Stimulated activated CD8-positive, alpha-beta memory T cell treated with anti-CD3 and anti-CD28 coated beads, Interleukin-15, amount 100 ng/mL, for 24 hours (primary cell): Measurements from ENCODE around the gene PDE4D.

ENCODE experiments used
- DNase-seq: peaks from one replicate; pipeline ENCODE4 v3.0.0-alpha.2; 2020; ENCODE audit warnings: low read depth

Gene PDE4D

DNA sequence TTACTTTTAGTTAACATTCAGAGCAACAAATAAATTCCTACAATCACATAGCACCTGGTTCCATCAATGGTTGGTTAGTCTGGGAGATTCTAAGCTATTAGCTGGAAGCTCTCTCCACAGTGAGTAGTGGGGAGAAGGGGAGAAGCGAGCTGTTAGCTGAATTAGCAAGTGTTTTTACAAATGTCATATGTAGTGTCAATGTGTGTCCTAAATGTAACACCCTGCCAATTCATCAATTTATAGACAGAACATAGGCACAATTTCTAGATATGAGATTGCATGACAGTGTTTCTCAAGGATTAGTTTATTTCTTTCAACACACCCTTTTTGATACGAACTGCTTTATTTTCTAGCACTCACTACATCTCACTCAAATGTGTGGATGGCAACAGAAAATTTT, 349.0 kb downstream of the PDE4D start:
- DNase-seq, result no peak

DNA sequence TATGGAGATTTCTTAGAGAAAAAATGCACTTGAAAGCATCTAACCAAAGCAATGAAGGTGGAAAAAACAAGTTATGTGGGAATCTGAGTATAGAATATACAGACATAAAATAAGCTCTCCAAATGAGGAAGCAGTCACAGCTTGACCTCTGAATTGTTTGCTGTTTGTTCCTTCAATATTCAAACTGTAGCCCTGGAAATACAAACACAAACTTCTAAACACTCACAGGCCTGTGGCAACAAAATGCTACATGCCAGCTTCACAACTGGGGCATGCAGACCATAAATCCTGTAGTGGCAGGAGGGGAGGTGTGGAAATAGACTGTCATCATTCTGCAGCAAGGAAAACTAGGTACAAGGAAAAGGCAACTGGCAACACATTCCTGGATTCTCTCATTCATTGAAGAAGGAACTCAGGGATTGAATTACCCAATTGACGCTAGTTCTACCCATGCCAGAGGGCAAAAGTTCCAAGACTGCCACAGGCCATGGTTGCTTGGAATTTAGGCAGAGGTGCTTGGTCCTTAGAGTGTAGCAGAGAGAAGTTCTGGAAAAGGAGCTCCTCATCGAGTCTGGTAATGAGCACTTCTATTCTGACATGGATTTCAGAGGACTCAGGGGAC, 349.6 kb downstream of the PDE4D start:
- DNase-seq, result no peak

DNA sequence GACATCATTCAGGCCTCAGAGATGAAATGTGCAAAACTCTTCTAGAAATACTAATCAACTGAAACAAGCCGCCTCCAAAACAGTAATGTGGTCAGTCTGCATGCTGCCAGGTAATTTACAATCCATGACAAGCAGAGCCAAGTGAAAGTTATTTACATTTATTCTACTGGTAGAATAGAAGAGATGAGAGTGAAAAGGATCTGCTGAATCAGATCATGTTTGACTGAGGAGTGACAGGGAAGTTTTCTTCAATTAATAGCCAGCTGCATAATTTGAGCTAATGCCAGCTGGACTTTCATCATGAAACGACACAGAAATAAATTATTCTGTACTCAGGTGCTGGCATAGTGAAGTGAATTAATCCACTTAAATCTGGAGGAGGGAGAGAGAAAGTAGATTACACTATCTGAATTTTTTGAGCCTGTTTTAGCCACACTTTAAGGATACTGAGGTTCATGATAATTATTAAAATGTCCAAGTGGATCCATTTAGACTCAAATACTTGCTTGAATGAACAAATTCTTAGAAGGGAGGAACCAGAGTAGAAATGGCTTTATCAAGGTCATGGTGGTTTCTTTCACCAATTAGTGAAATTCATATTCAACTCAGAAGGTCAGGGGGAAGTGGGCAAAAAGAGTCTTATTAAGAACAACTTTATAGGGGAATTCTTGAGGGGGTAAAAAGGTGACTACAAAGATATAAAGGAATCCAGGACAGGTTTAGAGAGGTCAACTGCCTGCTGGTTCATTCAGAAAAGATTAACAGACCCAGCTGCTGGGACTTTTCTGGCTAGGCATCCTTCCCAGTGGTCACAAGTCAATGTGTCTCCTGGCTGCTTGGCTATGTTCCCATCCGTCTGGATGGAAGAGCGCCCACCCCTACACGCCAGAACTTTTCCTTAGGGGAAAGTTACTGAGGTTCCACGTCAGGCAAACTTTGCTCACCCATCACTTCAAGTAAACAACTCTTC, 350.4 kb downstream of the PDE4D start:
- DNase-seq, result no peak

DNA sequence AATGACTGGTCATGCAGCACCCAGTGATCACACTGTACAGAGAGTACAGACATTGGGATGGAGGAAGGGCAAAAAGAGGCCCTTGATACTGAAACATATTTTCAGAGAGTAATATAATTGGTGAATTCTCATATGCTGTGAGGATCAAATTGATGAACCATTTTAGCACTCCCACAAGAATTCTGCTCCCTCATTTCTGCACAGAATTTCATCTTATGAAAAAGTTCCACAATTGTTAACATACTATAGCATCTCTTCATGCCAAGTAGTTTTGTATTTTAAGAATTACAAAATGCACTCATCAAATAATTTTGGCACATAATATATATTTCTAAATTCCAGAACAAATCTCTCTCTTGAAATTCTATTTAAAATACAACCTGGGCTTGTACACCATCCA, 351.2 kb downstream of the PDE4D start:
- DNase-seq, result no peak

DNA sequence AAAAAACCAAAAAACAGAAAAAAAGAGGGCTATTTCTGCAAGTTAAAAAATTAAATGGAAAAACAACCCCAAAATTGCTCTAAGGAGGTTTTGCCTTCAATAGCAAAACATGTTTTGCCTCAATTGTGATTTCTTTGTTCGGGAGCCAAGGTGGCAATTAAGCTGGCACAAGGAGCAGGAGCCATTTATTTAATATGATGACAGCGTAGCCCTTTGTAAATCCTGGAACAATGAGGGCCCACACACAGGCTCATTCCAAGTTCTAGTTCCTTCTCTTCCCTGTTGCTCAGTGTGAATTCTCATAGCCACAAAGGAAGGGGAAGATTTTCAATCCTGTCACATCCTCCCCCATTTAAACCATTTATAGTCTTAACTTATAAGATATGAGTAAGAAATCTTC, 353.2 kb downstream of the PDE4D start:
- no peak for DNase-seq

DNA sequence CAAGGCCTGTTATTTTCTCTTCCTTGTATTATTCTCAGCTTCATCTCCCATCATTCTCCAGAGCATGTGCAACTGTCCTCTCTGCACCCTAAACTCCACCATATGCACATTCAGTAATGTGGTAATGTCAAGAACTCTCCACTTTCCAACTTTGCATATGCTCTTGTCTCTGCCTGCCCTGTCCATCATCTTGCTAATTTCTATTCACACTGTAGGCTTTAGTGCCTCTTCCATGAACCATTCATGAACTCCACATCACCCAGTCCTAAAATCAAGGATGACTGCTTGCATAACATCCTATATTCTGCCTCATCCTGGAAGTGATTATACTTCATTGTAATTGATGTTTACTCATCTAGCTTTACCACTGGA, 354.8 kb downstream of the PDE4D start:
- DNase-seq, result no peak

DNA sequence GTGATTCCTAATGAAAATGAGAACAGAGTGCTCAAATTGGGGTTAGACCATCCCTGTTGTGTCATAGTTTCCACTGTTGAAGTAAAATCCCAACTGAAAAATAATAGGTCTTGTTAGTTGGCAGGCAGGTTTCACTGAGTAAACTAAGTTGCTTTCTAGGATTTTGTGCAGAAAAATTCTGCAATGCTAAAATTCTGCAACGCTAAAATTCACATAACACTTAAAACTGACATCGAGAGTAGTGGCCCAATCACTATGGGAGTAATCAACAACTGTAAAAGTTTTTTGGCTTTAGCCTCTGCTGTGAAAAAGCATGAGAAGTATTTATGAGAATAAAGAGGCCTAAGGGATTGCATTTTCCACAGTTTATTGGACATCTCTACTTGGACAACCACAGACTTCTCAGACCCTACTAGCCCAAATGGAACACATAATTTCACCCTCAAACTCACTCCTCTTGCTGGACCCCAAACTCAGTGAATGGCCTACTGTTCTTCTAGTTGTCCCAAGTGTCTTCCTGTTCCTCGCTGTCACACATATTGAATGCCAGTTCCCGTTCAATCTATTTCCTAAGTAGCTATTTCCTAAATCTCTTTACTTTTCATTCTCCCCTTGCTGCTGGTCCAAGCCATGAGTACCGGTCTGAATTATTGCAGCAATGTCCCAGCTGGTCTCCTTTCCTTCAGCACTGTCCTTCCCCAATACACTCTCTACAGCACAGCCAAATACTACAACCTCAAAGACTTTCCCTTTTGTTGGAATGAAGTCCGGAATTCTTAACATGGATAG, 355.4 kb downstream of the PDE4D start:
- DNase-seq, result no peak

DNA sequence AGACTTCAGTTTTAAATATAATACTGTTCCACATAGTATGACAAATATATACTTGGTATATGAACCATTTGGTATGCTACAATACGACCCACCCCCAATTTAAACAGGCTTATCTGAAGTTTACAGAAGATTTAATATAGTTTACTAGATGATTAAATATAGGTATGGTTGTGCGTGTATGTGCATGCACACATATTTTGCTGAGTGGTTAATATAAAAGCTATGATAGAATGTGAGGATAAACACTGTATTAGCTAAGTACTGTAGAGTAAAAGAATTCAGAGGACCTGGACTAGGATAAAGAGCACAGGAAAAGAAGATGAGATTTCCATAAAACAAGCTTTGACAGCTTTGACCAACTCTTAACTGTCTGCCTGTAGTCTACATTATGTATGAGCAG, 356.7 kb downstream of the PDE4D start:
- no peak for DNase-seq

DNA sequence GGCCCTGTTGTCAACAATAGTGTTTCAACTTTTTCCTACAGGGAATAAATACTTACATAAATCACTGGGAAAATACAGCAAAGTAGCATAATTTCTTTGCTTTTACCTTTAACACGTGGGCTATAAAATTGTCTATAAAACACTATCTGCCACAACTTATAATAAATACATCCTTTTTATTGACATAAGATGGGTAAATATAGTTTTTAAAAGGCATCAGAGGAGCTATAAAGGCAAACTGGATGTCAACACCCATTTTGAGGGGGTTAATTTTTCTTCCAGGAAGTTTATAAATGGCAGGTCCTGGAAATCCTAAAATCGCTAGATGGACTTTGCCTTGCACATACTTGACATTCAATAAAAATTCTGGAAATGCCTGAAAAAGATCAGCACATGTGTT, 358.0 kb downstream of the PDE4D start:
- no peak for DNase-seq

DNA sequence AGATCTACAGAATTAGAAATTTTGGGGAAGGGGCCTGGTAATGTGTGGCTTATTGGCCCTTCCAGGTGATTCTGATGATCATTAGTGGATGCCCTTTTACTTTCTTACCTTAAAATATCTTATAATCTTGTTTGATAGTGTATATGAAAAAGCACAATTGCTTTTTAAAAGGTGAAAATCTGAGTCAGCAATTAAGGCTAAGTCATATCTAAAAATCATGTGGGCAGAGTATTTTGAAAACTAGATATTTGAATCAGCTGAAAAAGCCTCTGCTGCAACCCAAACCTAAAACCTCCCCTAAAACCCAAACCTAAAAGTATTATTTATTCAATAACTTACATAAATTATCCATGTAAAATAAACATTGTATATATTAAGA, 359.8 kb downstream of the PDE4D start:
- DNase-seq, result no peak

DNA sequence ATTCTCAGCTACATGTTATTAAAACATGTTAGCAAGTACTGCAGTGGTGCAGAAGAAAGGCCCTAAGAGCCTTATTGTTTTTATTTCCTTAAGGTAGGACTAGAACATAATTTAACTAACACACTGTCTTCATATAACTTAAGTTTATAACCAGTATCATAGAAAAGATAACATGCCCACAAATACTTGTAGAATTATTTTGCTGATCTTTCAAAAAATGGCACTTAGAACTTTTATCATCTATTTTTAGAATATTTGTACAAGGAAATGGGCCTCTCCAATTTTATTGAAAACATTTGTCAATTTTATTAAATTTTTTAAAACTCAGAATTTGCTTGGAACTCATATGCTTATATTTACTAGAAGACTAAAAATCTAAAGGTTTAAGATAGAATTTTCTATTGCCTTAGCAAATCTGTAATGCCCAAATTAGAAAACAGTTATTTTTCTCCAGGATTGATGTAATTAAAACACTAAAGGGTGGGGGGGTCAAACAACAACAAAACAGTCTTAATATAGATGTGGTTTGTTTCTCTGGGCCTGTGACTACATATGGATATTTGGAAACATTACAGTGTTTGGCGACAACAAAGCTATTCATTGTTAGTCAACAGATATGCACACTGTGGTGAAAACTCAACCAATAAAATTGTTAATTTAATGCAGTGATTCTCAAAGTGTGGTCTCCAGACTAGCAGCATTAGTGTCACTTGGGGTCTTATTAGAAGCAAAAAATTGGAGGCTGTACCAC, 360.4 kb downstream of the PDE4D start:
- no peak for DNase-seq

DNA sequence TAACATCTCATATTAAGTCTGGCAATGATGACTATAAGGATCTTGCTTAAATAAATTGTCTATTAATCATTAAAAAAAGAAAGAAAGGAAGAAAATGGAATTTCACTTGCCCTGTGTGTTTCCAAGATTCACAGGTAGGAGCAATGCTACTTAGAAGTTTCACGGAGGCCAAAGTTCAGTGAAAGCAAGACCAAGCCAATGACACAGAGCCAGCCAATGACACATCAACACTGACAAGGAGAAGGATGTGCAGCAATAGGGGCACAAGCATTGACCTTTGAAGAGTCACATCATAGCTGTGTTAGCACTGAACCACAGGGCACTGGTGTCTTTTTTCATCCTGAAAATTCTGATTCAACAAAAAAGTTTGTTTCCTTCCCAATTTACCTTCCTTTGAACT, 364.3 kb downstream of the PDE4D start:
- DNase-seq, result no peak

DNA sequence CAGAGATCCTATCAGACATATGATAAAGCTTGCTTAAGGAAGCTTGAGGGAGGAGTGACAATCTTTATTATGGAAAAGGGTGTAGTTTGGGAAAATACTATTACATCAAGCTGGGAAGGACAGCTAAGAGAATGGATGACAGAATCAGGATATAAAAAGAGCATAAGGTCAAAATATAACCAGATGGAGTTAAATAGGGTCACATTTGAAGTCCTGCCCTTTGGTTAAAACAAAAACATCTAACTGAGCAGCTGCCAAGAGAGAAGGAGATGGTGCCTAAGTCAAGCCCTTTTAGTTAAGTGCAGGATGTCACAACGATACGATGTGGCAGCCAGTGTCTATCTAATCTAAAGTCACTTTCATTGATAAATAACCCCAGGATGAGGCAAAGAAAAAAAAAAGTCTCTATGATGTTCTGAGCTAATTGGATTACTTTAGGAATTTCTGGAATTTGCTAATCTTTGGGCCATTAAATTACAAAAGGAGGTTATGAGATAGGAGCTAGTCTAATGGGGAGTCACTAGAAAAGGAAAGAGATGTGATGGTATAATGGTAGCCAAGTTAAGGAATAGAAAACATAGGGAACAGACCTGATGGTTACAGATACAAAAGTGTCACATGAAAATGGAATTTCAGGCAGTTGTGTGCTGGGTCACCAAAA, 365.2 kb downstream of the PDE4D start:
- DNase-seq, result no peak

DNA sequence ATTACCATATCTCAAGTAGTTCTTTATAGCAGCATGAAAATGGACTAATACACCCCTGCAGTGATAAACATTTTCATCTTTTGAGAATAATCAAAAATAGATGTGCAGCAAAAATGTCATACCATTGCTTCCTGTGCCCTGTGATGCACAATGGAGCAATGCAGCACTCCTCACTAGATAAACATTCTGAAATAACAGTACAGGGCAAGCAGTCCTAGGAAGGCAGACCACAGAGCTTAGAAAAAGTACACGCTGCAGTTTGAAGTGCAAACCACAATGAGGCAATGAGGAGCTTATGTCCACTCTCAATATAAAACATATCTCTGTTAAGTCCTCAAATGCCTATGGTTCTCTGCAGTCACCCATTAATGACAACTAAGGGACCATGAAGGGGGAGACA, 367.6 kb downstream of the PDE4D start:
- no peak for DNase-seq

DNA sequence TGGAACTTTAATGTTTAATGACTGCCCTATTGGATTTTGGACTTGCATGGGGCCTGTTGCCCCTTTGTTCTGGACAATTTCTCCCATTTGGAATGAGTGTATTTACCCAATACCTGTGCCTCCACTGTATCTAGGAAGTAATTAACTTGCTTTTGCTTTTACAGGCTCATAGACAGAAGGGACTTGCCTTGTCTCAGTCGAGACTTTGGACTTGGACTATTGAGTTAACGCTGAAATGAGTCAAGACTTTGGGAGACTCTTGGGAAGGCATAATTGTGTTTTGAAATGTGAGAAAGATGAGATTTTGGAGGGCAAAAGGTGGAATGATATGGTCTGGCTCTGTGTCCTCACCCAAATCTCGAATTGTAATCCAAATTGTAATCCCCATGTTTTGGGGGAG, 368.2 kb downstream of the PDE4D start:
- DNase-seq, result no peak

DNA sequence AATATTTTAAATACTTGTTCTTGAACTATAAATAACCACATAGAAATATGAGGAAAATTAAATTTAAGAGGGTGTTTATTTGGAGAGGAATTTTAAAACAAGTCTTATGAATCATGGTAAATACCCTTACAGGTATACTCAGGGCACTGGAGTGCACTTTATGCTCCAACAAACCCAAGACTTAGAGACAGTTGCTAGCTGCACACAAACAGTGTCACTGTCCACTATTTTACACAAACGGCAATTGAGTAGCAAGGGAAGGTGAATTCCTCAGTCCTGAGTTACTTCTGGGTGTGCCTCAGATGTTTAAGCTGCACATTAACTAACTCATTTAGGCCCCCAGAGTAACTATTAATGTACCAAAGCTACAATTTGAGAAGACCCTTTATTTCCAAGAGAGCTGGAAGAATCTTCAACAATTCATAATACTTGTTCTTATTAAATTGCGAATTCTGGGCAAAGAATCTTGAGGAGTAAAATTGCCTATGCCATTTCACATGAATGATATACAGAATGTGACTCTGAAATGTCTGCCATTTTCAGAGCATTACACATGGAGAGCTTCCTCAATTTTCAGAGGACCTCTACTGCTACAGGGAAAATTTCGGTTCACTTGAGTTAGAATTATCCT, 371.2 kb downstream of the PDE4D start:
- DNase-seq, result no peak

DNA sequence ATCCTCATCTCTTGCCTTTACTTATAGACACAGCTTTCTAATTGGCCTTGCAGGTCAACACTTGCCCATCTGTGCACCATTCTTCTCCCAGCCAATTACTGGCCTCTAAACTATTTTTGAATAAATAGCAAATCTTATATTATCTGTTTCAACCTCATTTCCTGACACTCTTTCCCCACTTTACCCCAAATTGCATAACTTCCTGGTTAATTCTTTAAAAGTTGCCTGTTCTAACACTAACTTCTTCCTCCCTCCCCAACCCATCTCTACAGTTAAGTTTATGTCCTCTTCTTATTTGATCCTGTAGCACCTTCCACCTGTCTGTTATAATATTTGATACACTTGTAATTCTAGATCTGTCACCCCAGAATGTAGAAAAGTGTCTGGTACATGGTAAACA, 372.1 kb downstream of the PDE4D start:
- no peak for DNase-seq

DNA sequence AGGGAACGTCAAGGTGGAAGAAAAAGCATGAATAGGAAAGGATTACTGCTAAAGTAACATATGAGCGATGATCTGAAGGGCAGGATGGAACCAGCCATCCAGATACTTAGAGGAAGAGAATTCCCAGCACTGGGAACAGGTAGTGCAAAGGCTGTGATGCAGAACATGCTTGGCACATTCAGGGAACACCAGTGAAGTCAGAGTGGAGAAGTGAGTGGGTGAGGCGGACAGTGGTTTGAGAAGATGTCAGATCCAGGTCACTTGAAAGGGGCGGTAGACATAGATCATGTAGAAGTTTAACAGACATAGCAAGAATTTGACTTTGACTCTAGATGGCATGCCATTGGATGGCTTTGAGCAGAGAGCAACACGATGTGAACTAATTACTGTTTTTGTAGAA, 374.2 kb downstream of the PDE4D start:
- DNase-seq, result no peak

DNA sequence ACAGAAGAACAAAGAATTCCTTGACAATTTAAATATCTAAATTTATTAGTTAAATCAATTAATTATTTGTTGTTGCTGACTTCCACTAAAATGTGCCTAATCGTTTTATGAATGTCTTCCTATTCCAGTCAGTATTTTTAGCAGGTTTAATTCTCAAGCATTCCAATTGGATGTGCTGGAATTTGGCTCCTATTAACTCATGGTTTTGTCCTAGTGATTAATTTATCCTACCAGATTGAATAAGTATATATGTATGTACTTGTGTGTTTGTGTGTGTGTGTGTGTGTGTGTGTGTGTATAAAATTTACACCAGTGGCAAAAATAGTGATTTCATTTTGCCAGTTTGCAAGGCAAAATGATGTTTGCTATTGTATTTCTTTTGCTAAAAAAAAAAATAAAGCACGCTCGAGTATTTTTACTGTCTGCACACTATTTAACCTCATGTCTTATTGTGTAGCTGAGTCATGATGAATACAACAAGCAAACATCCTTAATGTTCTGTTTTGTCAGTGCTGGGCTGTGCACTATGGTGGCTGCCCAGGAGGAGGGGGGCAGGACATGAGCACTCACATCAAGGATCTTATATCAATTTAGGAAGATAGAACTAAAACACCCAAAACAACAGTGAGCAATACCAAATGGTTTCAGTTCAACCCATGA, 375.5 kb downstream of the PDE4D start:
- no peak for DNase-seq

DNA sequence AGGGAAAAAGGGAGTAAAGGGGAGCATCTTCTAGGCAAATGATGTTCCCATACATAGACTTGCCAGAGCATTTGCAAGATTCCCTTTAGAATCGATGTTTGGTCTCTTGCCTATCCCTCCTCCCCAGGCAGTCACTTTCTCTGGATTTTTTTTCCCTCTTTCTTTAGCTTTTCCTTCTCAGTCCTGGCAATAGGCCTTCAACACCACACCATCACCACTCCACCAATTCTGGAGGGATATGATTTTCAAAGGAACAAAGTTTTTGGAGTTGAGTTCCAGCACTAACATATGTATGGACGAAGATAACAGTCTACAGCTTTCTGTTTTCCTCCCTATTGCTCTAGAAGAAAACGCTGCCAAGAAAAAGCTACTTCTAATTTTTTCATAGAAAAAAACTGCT, 377.4 kb downstream of the PDE4D start:
- no peak for DNase-seq
